Right lobe of liver (tissue), 6 donors: ENCODE results near the gene CTNNBIP1. TPM values are rescaled to one million over a fixed set of nuclear protein-coding genes. Genes with fewer than 3 reads are reported as not detected.

Source experiments
- ATAC-seq, 4 donors: fragments of 200-7000 bp; cut with Tn5 transposase; one replicate each; pipeline ENCODE4 v1.9.1; 2020; ENCODE audit warnings: mild to moderate bottlenecking in 4 of 4, moderate library complexity in 4 of 4
- DNase-seq, 3 donors: peaks; one replicate each; pipeline ENCODE4 v3.0.0-alpha.2; 2020
- H3K27ac ChIP-seq, 3 donors: fragments of 200-600 bp; one replicate each; pipeline ENCODE4 v1.8.0; 2022
- H3K27me3 ChIP-seq, 2 donors: fragments of 200-600 bp; one replicate each; pipeline ENCODE4 v1.8.0; 2022
- H3K36me3 ChIP-seq, 4 donors: fragments of 200-600 bp; sonication (generic) in 1 of 4; one replicate each; pipeline versions ENCODE4 v1.5.1 to v1.8.0; 2017 to 2022; ENCODE audit warnings: control low read depth in 1 of 4
- H3K4me1 ChIP-seq, 4 donors: fragments of 200-600 bp; sonication (generic) in 1 of 4; one replicate each; pipeline versions ENCODE4 v1.5.1 to v1.8.0; 2017 to 2022; ENCODE audit warnings: control low read depth in 1 of 4
- H3K4me3 ChIP-seq, 3 donors: fragments of 200-600 bp; one replicate each; pipeline ENCODE4 v1.8.0; 2022
- H3K9me3 ChIP-seq, 4 donors: fragments of 200-600 bp; sonication (generic) in 1 of 4; one replicate each; pipeline versions ENCODE4 v1.5.1 to v1.8.0; 2017 to 2022; ENCODE audit warnings: control low read depth in 1 of 4
- CTCF ChIP-seq, 4 donors: fragments of 200-600 bp in 3 of 4; fragments of 450-650 bp in 1 of 4; IDR thresholded peaks; one replicate each; pipeline versions ENCODE4 v1.5.1 to v1.8.0; 2016 to 2022; ENCODE audit warnings: antibody characterized with exemption in 4 of 4, mild to moderate bottlenecking in 2 of 4
- POLR2A ChIP-seq: fragments of 450-650 bp; IDR thresholded peaks from one replicate; pipeline ENCODE4 v1.6.1; 2017; ENCODE audit warnings: antibody characterized with exemption, mild to moderate bottlenecking
- WGBS: methylation state at CpG from one replicate; pipeline ENCODE4 v1.1.6; 2018; ENCODE audit warnings: low coverage, low lambda C conversion rate; ENCODE audit not compliant: insufficient coverage; ENCODE audit errors: missing lambda C conversion rate; 5-methylcytosine and 5-hydroxymethylcytosine counted together
- intact Hi-C, 2 donors: fragments of 100-400 bp; cut with DNase I; formaldehyde crosslinking; loops; one replicate each; pipeline versions ENCODE4 v1.11.2 to v1.14.1; 2022
- total RNA-seq, 6 experiments: library from RNA; depleted of rRNA in 2 of 6; stranded (reverse); fragments of >200 nt in 2 of 6; fragmentation: NEBNext Ultra II Directional in 3 of 6; extraction: Animal tissue kit (Norgen Biotek cat#: 25700) in 3 of 6; gene quantifications; one replicate each; pipeline versions ENCODE4 v1.1.0 to v1.2.4, GENCODE V29; 2016 to 2023
- donor health status: DM: no; HTN: yes; CAD: no.
- donor health status: DM: no; HTN: no; CAD: no.
- donor health status: DM: no; HTN: no; CAD: no.
- donor health status: DM: no; HTN: yes; CAD: no.
- donor health status: DM: no; HTN: yes; CAD: no.

CTNNBIP1 gene
- total RNA-seq, 6 experiments from 2014 or later, result 8.0 to 19.2 (median 10.0) TPM

GRCh38 chr1:9814619-9815018, 95.5 kb downstream of the CTNNBIP1 start:
- Histone ChIP-seq H3K4me1 (no peaks in the 10 kb centered on the region), H3K9me3 (no peaks in the 10 kb centered on the region), H3K27me3 (no peaks in the 10 kb centered on the region), H3K4me3 (no peak overlapping the region), H3K27ac (no peak overlapping the region), H3K36me3 (no peaks in the 10 kb centered on the region)
- ATAC-seq, result no peak
- intact Hi-C loops, result no loop called here
- 81% methylated on average over 6 of the region's 6 CpGs for WGBS
- DNase-seq, result no peak
- TF ChIP-seq POLR2A, result no peak
- TF ChIP-seq CTCF (IDR thresholded peaks at IDR 0.05), result no peak

- no peaks in the 10 kb centered on the region for H3K4me1 ChIP-seq
- no peaks in the 10 kb centered on the region for H3K27me3 ChIP-seq
- no peak for TF ChIP-seq CTCF (IDR thresholded peaks at IDR 0.05)
- TF ChIP-seq POLR2A, result no peak
- no peaks in the 10 kb centered on the region for H3K36me3 ChIP-seq
- intact Hi-C loops, result no loop called here
- H3K27ac ChIP-seq, result no peak overlapping the region
- no peak overlapping the region for H3K4me3 ChIP-seq
- ATAC-seq (no peak), DNase-seq (no peak)
- H3K9me3 ChIP-seq, result no peaks in the 10 kb centered on the region
- WGBS, result 77% methylated on average over 6 of the region's 6 CpGs
These were observed 98.7 kb downstream of the CTNNBIP1 start for GRCh38 chr1:9811239-9811966.

GRCh38 chr1:9809100-9809510, 101.0 kb downstream of the CTNNBIP1 start:
- Histone ChIP-seq H3K4me3 (no peak overlapping the region), H3K27me3 (no peaks in the 10 kb centered on the region), H3K27ac (no peak overlapping the region), H3K4me1 (no peaks in the 10 kb centered on the region), H3K36me3 (no peaks in the 10 kb centered on the region), H3K9me3 (no peaks in the 10 kb centered on the region)
- TF ChIP-seq CTCF (IDR thresholded peaks at IDR 0.05), result no peak
- TF ChIP-seq POLR2A, result no peak
- no peak for ATAC-seq
- WGBS, result 58% methylated on average over 4 of the region's 8 CpGs
- intact Hi-C loops, result no loop called here
- no peak for DNase-seq

- intact Hi-C loops, result no loop called here
- Histone ChIP-seq H3K27me3 (no peaks in the 10 kb centered on the region), H3K27ac (no peak overlapping the region), H3K36me3 (no peaks in the 10 kb centered on the region), H3K4me3 (no peak overlapping the region), H3K9me3 (no peaks in the 10 kb centered on the region), H3K4me1 (no peaks in the 10 kb centered on the region)
- WGBS, result 78% methylated on average over 5 of the region's 8 CpGs
- peak in 1 of 4 donors; percentile 23 for ATAC-seq
- no peak for DNase-seq
- TF ChIP-seq POLR2A (no peak), CTCF (IDR thresholded peaks at IDR 0.05) (no peak)
These were observed 101.6 kb downstream of the CTNNBIP1 start for GRCh38 chr1:9808459-9808858.
